ENCODE measurements around the gene KDELR3. TPM values are rescaled to one million over a fixed set of nuclear protein-coding genes. Genes with fewer than 3 reads are reported as not detected.

KDELR3 gene
- total RNA-seq, 3 donors from 2014 or later, result 8.9 to 18.0 (median 14.9) TPM

GRCh38 chr22:38444783-38445182, 23.1 kb upstream of the KDELR3 start:
- intact Hi-C loops (cut with DNase I; ENCODE audit: low total_unique reads), result no loop called here
- H3K36me3 ChIP-seq, result no peaks in the 10 kb centered on the region

GRCh38 chr22:38446018-38446601, 21.8 kb upstream of the KDELR3 start:
- Histone ChIP-seq H3K27ac (no peak overlapping the region), H3K27me3 (peaks cover 0 to 17% of the 10 kb centered on the region in 2 donors), H3K36me3 (no peaks in the 10 kb centered on the region), H3K4me3 (no peak overlapping the region), H3K4me1 (no peaks in the 10 kb centered on the region), H3K9me3 (no peaks in the 10 kb centered on the region)
- TF ChIP-seq CTCF (IDR thresholded peaks at IDR 0.05) (no peak), POLR2A (IDR thresholded peaks at IDR 0.05) (no peak)
- intact Hi-C loops (cut with DNase I; ENCODE audit: low total_unique reads), result no loop called here
- no peak for DNase-seq (ENCODE audit: low spot score in 2 of 2)

More at GRCh38 chr22:38444783-38445182, 23.1 kb upstream of the KDELR3 start:
- DNase-seq (ENCODE audit: low spot score in 2 of 2), result no peak
- H3K27ac ChIP-seq, result no peak overlapping the region
- H3K4me1 ChIP-seq, result no peaks in the 10 kb centered on the region
- TF ChIP-seq POLR2A (IDR thresholded peaks at IDR 0.05), result no peak
- TF ChIP-seq POLR2AphosphoS5 (IDR thresholded peaks at IDR 0.05), result no peak
- TF ChIP-seq CTCF (IDR thresholded peaks at IDR 0.05), result no peak
- H3K9me3 ChIP-seq, result no peaks in the 10 kb centered on the region
- H3K27me3 ChIP-seq, result peaks cover 0 to 17% of the 10 kb centered on the region in 2 donors
- H3K4me3 ChIP-seq, result no peak overlapping the region

- peaks cover 0 to 40% of the 10 kb centered on the region in 2 donors for H3K27me3 ChIP-seq
Observed at GRCh38 chr22:38448945-38449745, 18.8 kb upstream of the KDELR3 start.

GRCh38 chr22:38449776-38450175, 18.1 kb upstream of the KDELR3 start:
- no peak for DNase-seq (ENCODE audit: low spot score in 2 of 2)
- no peak overlapping the region for H3K27ac ChIP-seq
- H3K9me3 ChIP-seq, result no peaks in the 10 kb centered on the region
- TF ChIP-seq POLR2A (IDR thresholded peaks at IDR 0.05) (no peak), CTCF (IDR thresholded peaks at IDR 0.05) (no peak), POLR2AphosphoS5 (IDR thresholded peaks at IDR 0.05) (no peak)
- no peaks in the 10 kb centered on the region for H3K4me1 ChIP-seq
- intact Hi-C loops (cut with DNase I; ENCODE audit: low total_unique reads), result no loop called here
- H3K36me3 ChIP-seq, result no peaks in the 10 kb centered on the region
- H3K27me3 ChIP-seq, result peaks cover 0 to 42% of the 10 kb centered on the region in 2 donors
- no peak overlapping the region for H3K4me3 ChIP-seq

More at GRCh38 chr22:38448945-38449745, 18.8 kb upstream of the KDELR3 start:
- no peak overlapping the region for H3K27ac ChIP-seq
- no peaks in the 10 kb centered on the region for H3K4me1 ChIP-seq
- H3K36me3 ChIP-seq, result no peaks in the 10 kb centered on the region
- no peak overlapping the region for H3K4me3 ChIP-seq
- no peak for TF ChIP-seq POLR2AphosphoS5 (IDR thresholded peaks at IDR 0.05)
- TF ChIP-seq CTCF (IDR thresholded peaks at IDR 0.05), result no peak
- TF ChIP-seq POLR2A (IDR thresholded peaks at IDR 0.05), result no peak
- H3K9me3 ChIP-seq, result no peaks in the 10 kb centered on the region
- intact Hi-C loops (cut with DNase I; ENCODE audit: low total_unique reads), result no loop called here
- DNase-seq (ENCODE audit: low spot score in 2 of 2), result no peak

- Histone ChIP-seq H3K4me1 (no peaks in the 10 kb centered on the region), H3K9me3 (no peaks in the 10 kb centered on the region), H3K4me3 (no peak overlapping the region), H3K36me3 (no peaks in the 10 kb centered on the region), H3K27ac (no peak overlapping the region), H3K27me3 (peaks cover 0 to 44% of the 10 kb centered on the region in 2 donors)
- intact Hi-C loops (cut with DNase I; ENCODE audit: low total_unique reads), result no loop called here
- no peak for TF ChIP-seq CTCF (IDR thresholded peaks at IDR 0.05)
- no peak for TF ChIP-seq POLR2A (IDR thresholded peaks at IDR 0.05)
- DNase-seq (ENCODE audit: low spot score in 2 of 2), result no peak
Observed at GRCh38 chr22:38450234-38450797, 17.6 kb upstream of the KDELR3 start.

Measured in breast epithelium (tissue), 4 donors.